DOHH2 (cell line): ENCODE measurements around the gene S100A13.

ENCODE experiments used
- EZH2phosphoT487 ChIP-seq: fragments of 200-600 bp; sonication (generic); IDR thresholded peaks from 2 replicates; pipeline ENCODE4 v1.6.1; 2017; ENCODE audit warnings: borderline replicate concordance, mild to moderate bottlenecking, antibody characterized with exemption, low read length, moderate library complexity, mixed read lengths
- TF ChIP-seq, protein P1 (sequence below): fragments of 200-600 bp; sonication (generic); IDR thresholded peaks from one replicate; pipeline ENCODE4 v1.5.1; 2014; ENCODE audit warnings: antibody characterized with exemption, mild to moderate bottlenecking, low read depth, low read length; ENCODE audit not compliant: poor library complexity, severe bottlenecking

DNA sequence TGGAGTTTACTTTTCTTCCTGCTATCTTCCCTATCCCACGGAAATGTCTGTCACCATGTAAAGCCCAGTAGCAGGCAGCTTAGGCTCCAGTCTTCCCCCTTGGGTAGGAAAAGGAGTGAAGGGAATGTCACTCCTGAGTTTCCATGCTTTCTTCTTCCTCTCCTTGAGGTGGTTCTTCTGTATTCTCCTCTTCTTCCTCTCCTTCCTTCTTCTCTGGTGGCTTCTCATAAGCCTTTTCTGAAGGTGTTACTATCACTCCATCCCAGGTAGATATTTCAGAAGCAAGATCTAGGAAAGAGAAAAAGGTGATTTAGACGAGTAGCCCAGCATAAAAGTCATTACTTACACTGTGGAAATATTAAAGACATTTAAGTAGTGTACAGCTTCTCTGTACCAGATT is 35.0 kb upstream of the S100A13 start:
- TF ChIP-seq, protein P1, sequence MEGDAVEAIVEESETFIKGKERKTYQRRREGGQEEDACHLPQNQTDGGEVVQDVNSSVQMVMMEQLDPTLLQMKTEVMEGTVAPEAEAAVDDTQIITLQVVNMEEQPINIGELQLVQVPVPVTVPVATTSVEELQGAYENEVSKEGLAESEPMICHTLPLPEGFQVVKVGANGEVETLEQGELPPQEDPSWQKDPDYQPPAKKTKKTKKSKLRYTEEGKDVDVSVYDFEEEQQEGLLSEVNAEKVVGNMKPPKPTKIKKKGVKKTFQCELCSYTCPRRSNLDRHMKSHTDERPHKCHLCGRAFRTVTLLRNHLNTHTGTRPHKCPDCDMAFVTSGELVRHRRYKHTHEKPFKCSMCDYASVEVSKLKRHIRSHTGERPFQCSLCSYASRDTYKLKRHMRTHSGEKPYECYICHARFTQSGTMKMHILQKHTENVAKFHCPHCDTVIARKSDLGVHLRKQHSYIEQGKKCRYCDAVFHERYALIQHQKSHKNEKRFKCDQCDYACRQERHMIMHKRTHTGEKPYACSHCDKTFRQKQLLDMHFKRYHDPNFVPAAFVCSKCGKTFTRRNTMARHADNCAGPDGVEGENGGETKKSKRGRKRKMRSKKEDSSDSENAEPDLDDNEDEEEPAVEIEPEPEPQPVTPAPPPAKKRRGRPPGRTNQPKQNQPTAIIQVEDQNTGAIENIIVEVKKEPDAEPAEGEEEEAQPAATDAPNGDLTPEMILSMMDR: no peak
- no peak for TF ChIP-seq EZH2phosphoT487
